ENCODE measurements around the gene MPC1. TPM values are rescaled to one million over a fixed set of nuclear protein-coding genes. Genes with fewer than 3 reads are reported as not detected.

MPC1 gene
- total RNA-seq, 1 donor from 2014 or later: 14.3 TPM

GRCh38 chr6:166379103-166379586 lies 3.6 kb downstream of the MPC1 start:
- Mint-ChIP-seq H3K27me3 (ENCODE audit: low read depth) (no peaks in the 10 kb centered on the region), H3K4me3 (no peak overlapping the region), H3K9me3 (no peaks in the 10 kb centered on the region), H3K4me1 (peaks cover 13% of the 10 kb centered on the region), H3K27ac (no peak overlapping the region), H3K36me3 (no peaks in the 10 kb centered on the region)
- DNase-seq (ENCODE audit: low spot score in 2 of 2, unreplicated experiment in 2 of 2): no peak
- TF ChIP-seq CTCF (IDR thresholded peaks at IDR 0.05; ENCODE audit: unreplicated experiment): no peak

GRCh38 chr6:166377721-166378120 lies 5.0 kb downstream of the MPC1 start:
- Mint-ChIP-seq H3K27me3 (ENCODE audit: low read depth) (no peaks in the 10 kb centered on the region), H3K27ac (no peak overlapping the region), H3K9me3 (no peaks in the 10 kb centered on the region), H3K4me3 (no peak overlapping the region), H3K4me1 (peaks cover 9% of the 10 kb centered on the region), H3K36me3 (no peaks in the 10 kb centered on the region)
- no peak for TF ChIP-seq CTCF (IDR thresholded peaks at IDR 0.05; ENCODE audit: unreplicated experiment)
- no peak for DNase-seq (ENCODE audit: low spot score in 2 of 2, unreplicated experiment in 2 of 2)

GRCh38 chr6:166375013-166375412 lies 7.7 kb downstream of the MPC1 start:
- H3K4me1 Mint-ChIP-seq: no peaks in the 10 kb centered on the region
- H3K27me3 Mint-ChIP-seq (ENCODE audit: low read depth): no peaks in the 10 kb centered on the region
- no peaks in the 10 kb centered on the region for H3K9me3 Mint-ChIP-seq
- no peak overlapping the region for H3K4me3 Mint-ChIP-seq
- no peaks in the 10 kb centered on the region for H3K36me3 Mint-ChIP-seq
- no peak for DNase-seq (ENCODE audit: low spot score in 2 of 2, unreplicated experiment in 2 of 2)
- no peak for TF ChIP-seq CTCF (IDR thresholded peaks at IDR 0.05; ENCODE audit: unreplicated experiment)
- no peak overlapping the region for H3K27ac Mint-ChIP-seq

GRCh38 chr6:166370489-166370888 lies 12.3 kb downstream of the MPC1 start:
- no peaks in the 10 kb centered on the region for H3K4me1 Mint-ChIP-seq
- DNase-seq (ENCODE audit: low spot score in 2 of 2, unreplicated experiment in 2 of 2): no peak
- no peaks in the 10 kb centered on the region for H3K27me3 Mint-ChIP-seq (ENCODE audit: low read depth)
- H3K27ac Mint-ChIP-seq: no peak overlapping the region
- no peak for TF ChIP-seq CTCF (IDR thresholded peaks at IDR 0.05; ENCODE audit: unreplicated experiment)
- H3K36me3 Mint-ChIP-seq: no peaks in the 10 kb centered on the region
- H3K9me3 Mint-ChIP-seq: no peaks in the 10 kb centered on the region
- no peak overlapping the region for H3K4me3 Mint-ChIP-seq

GRCh38 chr6:166369782-166370181 lies 13.0 kb downstream of the MPC1 start:
- H3K4me3 Mint-ChIP-seq: no peak overlapping the region
- TF ChIP-seq CTCF (IDR thresholded peaks at IDR 0.05; ENCODE audit: unreplicated experiment): no peak
- H3K27ac Mint-ChIP-seq: no peak overlapping the region
- H3K27me3 Mint-ChIP-seq (ENCODE audit: low read depth): no peaks in the 10 kb centered on the region
- H3K36me3 Mint-ChIP-seq: no peaks in the 10 kb centered on the region
- no peaks in the 10 kb centered on the region for H3K4me1 Mint-ChIP-seq
- DNase-seq (ENCODE audit: low spot score in 2 of 2, unreplicated experiment in 2 of 2): no peak
- no peaks in the 10 kb centered on the region for H3K9me3 Mint-ChIP-seq

DNA sequence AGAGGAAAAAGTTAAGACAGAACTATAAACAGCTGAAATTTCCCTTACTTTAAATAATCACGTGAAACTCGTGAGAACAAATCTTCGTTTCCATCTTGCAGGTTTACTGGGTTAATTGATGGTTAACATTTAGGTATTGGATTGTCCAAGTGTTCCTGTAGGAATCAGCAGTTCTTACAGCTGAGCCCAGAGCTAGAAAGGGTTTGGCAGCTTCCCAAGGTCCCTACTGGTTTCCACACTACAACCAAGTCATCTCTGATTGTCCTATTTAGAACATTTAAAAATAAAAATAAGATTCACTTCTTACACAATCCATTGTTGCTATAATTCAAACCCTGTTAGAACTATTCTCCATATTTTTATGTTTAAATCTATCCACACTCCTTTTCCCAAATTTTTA lies 15.8 kb downstream of the MPC1 start:
- no peak for DNase-seq (ENCODE audit: low spot score in 2 of 2, unreplicated experiment in 2 of 2)
- no peaks in the 10 kb centered on the region for H3K27me3 Mint-ChIP-seq (ENCODE audit: low read depth)
- no peaks in the 10 kb centered on the region for H3K36me3 Mint-ChIP-seq
- H3K27ac Mint-ChIP-seq: no peak overlapping the region
- no peaks in the 10 kb centered on the region for H3K9me3 Mint-ChIP-seq
- no peak for TF ChIP-seq CTCF (IDR thresholded peaks at IDR 0.05; ENCODE audit: unreplicated experiment)
- no peak overlapping the region for H3K4me3 Mint-ChIP-seq
- no peaks in the 10 kb centered on the region for H3K4me1 Mint-ChIP-seq
